NCI-H2081 (cell line): ENCODE data around the gene CACNG8.
"Not testable (repeated sequence)": the region's sequence is repeated elsewhere in the genome, so short reads cannot be mapped to it uniquely, and the experiment has no call there.

Source experiments
- DNase-seq, 2 experiments: peaks; one replicate each; lab custom pipeline; 2025; lab: John Stamatoyannopoulos, UW

CACNG8 gene

GRCh38 chr19:53962887-53963431, at the start of gene CACNG8:
CACNG8 (plus strand) TSS chr19:53962937.
- no peak for DNase-seq

GRCh38 chr19:53915000-53915399, 47.7 kb upstream of the CACNG8 start:
- no peak for DNase-seq

GRCh38 chr19:53916004-53916403, 46.7 kb upstream of the CACNG8 start:
- no peak for DNase-seq

GRCh38 chr19:53917356-53917755, 45.4 kb upstream of the CACNG8 start:
- DNase-seq, result no peak

GRCh38 chr19:53927739-53928138, 35.0 kb upstream of the CACNG8 start:
- no peak for DNase-seq

GRCh38 chr19:53936029-53936428, 26.7 kb upstream of the CACNG8 start:
- no peak for DNase-seq

GRCh38 chr19:53942001-53942786, 20.5 kb upstream of the CACNG8 start:
- no peak for DNase-seq

GRCh38 chr19:53944416-53944815, 18.3 kb upstream of the CACNG8 start:
- DNase-seq, result no peak

- no peak for DNase-seq
These were observed 17.8 kb upstream of the CACNG8 start for GRCh38 chr19:53944933-53945332.

GRCh38 chr19:53945441-53945840, 17.3 kb upstream of the CACNG8 start:
- DNase-seq, result no peak

GRCh38 chr19:53945998-53946397, 16.7 kb upstream of the CACNG8 start:
- no peak for DNase-seq

GRCh38 chr19:53947624-53948023, 15.1 kb upstream of the CACNG8 start:
- DNase-seq, result no peak

GRCh38 chr19:53948611-53949010, 14.1 kb upstream of the CACNG8 start:
- DNase-seq, result not testable (repeated sequence)

- no peak for DNase-seq
These were observed 11.3 kb upstream of the CACNG8 start for GRCh38 chr19:53951436-53951835.

GRCh38 chr19:53951947-53952346, 10.8 kb upstream of the CACNG8 start:
- DNase-seq, result no peak

- DNase-seq, result no peak
These were observed 9.4 kb upstream of the CACNG8 start for GRCh38 chr19:53953383-53953782.

- DNase-seq, result no peak
These were observed 5.1 kb upstream of the CACNG8 start for GRCh38 chr19:53957448-53958167.

GRCh38 chr19:53958168-53958571, 4.6 kb upstream of the CACNG8 start:
- no peak for DNase-seq

GRCh38 chr19:53958823-53959757, 3.6 kb upstream of the CACNG8 start:
- DNase-seq, result no peak

- no peak for DNase-seq
These were observed 2.5 kb upstream of the CACNG8 start for GRCh38 chr19:53960187-53960586.

GRCh38 chr19:53960886-53961285, 1.9 kb upstream of the CACNG8 start:
- no peak for DNase-seq
